ENCODE results near the gene INPP1.

INPP1 gene

GRCh38 chr2:190402986-190403603 is 59.7 kb downstream of the INPP1 start:
- no peak for TF ChIP-seq CTCF (IDR thresholded peaks at IDR 0.05)

DNA sequence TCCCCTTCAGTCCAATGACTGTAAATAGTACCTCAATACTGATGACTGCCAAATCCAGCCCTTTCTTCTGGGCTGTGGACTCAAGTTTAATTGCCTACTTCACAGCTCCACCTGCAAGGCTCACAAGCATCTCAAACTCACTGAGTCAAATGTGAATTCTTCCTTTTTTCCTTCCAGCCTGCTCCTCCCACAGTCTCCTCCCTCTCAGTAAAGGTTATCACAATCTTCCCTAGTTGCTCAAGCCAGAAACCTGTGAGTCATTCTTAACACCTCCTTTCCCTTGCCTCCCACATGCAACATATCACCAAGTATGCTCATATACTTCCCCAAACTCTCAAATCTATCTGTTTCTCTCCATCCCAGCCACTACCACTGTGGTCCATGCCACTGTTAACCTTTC is 61.1 kb downstream of the INPP1 start:
- TF ChIP-seq CTCF (IDR thresholded peaks at IDR 0.05): no peak

GRCh38 chr2:190405070-190405469 is 61.7 kb downstream of the INPP1 start:
- no peak for TF ChIP-seq CTCF (IDR thresholded peaks at IDR 0.05)

DNA sequence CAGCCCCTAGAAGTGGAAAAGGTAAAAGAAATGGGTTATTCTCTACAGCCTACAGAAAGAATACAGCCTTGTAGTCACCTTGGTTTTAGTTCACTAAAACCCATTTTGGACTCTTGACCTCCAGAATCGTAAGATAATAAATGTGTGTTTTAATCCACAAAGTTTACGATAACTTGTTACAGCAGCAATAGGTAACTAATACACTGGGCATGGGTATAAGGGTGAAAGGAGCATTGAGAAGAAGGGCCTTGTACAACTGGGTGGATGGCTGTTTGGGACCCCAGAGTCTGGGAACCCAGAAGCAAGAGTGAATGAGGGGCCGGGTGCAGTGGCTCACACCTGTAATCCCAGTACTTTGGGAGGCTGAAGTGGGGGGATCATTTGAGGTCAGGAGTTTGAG is 62.6 kb downstream of the INPP1 start:
- TF ChIP-seq CTCF (IDR thresholded peaks at IDR 0.05): no peak

DNA sequence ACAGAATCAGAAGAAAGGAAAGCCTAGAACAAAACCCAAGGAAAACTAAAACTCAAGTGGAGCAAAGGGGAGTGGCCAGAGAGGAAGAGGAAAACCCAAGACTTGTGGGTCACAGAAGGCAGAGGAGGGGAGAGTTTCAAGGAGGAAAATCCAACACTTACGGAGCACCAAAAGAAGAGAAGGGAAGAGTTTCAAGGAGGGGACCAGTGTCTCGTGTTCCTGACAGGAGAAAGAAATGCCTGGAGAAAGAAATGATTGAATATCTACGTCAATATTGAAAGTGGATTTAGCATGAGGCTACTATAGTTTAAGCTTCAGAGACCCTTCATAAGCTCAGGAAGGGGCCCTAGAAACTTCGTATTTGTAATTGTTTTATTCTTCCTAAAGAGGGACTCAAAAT is 63.4 kb downstream of the INPP1 start:
- no peak for TF ChIP-seq CTCF (IDR thresholded peaks at IDR 0.05)

DNA sequence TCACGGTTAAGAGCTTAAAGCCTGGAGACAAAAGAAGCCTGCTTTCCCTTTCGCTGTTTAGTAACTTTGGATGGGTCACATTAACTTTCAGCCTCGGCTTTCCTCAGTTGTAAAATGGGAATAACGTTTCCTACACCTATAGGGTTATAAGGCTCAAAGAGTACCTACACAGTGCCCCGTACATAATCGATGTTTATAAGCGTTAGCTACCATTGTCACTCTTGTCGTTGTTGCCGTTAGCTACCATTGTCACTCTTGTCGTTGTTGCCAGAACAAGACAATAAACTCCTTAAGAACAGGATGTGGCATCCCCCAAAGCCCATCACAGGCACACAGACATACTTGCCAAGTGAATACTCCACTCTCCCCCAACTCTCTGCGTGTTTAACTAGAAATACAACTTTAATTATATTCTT is 63.9 kb downstream of the INPP1 start:
- TF ChIP-seq CTCF (IDR thresholded peaks at IDR 0.05): no peak

DNA sequence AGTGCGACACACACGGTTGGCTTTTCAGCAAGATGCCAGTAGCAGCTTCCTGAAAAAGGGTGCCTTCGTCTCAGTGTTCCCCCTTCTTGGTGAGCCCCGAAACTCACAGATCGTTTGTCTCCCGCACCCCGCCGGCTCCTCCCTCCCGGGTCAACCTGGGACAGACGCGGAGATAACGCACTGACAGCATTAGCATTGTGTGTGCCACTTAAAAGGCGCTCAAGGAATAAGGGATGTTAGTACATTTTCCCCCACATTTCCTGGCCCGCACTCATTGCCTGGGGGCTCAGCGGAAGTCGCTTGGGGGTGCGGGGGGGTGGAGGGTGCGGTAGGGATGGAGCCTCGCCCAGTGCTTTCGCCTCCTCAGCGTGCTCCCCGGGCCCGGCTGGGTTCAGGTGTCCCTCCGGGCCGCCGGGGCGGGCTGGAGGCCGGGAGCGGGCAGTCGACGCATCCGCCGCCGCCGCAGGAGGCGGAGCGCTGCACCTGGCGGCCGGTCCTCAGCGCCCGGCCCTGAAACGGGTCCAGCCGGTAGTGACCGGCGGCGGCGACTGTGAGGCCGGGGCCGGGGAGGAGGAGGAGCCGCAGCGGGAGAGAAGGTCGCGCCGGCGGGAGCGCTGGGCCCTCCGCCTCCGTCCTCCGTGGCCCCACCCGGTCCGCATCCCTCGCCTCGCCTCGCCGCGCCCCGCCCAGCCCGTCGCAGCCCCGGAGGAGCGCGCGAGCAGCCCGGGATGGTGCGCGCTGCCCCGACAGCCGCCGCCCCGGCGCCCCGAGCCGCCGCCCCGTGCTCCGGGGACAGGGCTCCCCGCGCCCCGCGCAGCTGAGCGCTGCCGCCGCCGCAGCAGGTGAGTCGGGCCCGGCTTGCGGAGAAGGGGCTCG is 64.5 kb downstream of the INPP1 start, which contains the start of gene MFSD6:
Gene MFSD6, plus strand, starts transcription at position 694 of the 876 bp plus-strand sequence. CDS start 27,675 bp downstream, outside the sequence.
- no peak for TF ChIP-seq CTCF (IDR thresholded peaks at IDR 0.05)

Measured in LNCAP (cell line).